ENCODE data around the gene GPR160.
"Not testable (repeated sequence)": the region's sequence is repeated elsewhere in the genome, so short reads cannot be mapped to it uniquely, and the experiment has no call there.

Gene GPR160, protein sequence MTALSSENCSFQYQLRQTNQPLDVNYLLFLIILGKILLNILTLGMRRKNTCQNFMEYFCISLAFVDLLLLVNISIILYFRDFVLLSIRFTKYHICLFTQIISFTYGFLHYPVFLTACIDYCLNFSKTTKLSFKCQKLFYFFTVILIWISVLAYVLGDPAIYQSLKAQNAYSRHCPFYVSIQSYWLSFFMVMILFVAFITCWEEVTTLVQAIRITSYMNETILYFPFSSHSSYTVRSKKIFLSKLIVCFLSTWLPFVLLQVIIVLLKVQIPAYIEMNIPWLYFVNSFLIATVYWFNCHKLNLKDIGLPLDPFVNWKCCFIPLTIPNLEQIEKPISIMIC

DNA sequence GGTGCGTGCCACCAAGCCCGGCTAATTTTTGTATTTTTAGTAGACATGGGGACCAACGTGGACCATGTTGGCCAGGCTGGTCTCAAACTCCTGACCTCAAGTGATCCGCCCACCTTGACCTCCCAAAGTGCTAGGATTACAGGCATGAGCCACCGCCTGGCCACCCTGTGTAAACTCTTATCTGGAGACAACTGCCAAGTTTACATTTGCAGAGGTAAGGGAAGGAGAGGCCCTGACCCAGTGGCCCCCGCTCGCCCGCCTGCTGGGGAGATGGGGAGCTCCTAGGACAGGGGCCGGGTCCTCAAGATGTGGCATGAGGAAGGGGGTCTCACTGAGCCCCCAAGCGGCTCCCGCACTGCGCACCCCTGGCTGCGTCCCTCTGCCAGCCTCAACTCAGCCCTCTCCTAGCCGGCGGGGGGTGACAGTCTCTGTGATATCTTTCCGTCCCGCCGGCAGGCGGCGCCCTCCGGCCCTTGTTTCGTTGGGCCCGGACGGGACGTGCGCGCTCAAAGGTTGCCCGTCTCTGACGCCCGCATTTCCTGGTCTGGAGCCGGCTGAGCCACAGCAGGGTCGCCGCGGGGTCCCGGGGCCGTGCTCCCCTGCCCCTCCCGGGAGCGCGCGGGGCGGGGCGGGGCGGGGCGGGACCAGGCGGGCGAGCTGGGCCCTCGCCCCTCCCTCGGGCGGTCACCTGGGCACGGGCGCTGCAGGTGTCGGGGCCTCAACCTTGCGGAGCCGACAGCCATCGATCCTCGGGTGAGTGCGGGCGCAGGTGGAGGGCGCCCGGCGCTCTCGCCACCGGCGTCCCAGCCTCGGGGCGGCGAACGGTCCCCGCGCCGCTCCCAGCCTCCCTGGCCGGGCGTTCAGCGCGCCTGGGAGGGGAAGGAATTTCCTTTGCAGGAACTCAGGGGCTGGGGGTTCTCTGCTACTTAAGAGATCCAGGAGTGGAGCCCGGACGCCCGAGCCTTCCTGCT, at the start of gene GPR160:
TSS of gene GPR160 (plus strand) at position 533 of the 971 bp plus-strand sequence. CDS start 45,978 bp downstream, outside the sequence.
- DNase-seq: peak; percentile 42

DNA sequence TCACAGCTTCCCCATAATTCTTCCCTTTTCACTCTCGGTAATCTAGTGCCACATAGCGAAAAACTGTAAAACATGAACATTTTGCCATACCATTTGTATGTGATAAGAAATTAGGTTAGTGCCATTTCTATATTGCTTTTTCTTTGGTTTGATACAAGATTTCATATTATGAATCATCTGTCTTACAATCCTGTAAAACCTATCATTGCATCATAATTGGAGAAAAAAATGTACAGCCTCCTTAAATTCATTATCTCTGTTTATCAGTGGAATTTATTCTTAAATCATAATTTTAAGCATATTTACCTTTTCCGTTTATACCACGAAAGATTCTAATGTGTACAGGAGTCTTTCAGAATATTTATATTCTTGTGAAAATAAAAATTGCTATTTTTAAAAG, 47.4 kb upstream of the GPR160 start:
- no peak for DNase-seq

DNA sequence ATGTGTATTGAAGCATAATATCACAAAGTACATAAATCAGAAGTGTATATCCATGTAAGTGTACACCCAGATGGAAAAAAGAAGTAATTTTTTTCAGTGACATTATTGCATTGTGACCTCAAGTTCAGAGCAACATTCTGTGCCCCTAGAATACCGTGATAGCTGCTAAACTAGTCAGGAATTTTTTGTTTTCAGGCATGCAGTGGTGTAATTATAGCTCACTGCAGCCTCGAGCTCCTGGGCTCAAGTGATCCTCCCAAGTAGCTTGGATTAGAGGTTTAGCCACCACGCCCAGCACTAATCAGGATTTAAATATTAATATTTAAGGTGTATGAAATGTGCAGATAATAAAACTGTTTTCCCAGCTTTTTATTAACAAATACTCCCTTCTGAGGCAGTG, 45.6 kb upstream of the GPR160 start:
- DNase-seq: no peak

DNA sequence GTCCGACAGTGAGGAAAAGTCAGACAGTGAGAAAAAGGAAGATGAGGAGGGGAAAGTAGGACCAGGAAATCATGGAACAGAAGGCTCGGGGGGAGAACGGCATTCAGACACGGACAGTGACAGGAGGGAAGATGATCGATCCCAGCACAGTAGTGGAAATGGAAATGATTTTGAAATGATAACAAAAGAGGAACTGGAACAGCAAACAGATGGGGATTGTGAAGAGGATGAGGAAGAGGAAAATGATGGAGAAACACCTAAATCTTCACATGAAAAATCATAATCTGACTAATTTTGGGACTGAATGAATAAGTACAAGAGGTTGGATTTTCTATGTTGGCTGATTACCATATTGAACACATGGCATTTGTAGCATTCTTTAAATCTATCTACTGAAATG, 45.0 kb upstream of the GPR160 start:
- no peak for DNase-seq

DNA sequence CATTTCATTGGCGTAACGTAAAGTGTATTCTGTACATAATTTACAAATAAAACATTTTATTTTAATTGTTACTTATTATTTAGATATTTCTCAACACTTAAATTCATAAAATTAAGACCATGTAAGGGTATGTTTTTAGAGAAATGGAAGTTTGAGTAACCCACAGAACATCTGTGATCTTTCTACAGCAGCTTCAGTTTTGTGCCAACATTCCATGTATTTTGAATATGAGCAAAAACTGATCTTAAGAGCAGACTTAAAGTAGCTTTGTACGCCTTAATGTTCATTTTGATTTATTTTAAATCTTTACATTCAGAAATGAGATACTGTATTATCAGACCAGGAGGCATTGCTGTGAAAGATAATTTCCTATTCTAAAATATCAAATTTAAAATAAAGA, 44.0 kb upstream of the GPR160 start:
- DNase-seq: no peak

DNA sequence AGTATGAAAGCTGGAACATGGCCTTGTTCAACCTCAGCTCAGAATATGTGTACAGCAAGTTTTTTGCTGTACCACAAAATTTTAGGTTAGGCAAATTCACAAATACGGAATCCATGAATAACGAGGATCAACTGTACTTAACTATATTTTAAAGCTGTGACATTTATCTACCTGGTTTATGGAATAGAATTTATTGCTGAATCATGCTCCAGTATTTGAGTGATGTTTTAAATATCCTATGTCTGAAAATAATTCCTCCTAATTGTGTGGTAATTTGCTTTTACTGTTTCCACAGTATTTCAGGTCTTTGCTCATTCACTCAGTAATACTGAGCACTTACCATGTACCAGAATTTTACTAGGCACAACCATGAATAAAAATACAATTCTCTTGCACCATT, 41.7 kb upstream of the GPR160 start:
- DNase-seq: no peak

DNA sequence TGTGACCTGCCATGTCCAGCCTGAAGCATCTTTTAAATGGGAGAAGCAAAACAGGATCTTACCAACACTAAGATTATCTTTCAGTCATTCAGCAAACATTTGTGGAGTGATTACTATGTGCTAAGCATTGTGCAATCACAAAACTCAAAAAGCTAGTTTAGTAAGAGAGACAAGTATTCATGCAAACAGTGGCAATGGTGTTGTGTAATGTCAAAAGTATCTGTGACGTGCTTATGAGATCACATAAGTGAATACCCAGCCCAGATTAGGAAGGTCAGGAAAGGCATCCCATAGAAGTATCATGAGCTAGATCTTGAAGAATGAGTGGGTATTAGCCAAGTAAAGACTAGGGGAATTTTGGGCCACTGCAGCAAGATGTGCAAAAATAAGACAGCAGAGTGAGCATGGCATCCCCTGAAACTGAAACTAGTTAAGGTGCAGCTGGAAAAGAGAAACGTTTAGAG, 39.1 kb upstream of the GPR160 start:
- peak; percentile 91 for DNase-seq

DNA sequence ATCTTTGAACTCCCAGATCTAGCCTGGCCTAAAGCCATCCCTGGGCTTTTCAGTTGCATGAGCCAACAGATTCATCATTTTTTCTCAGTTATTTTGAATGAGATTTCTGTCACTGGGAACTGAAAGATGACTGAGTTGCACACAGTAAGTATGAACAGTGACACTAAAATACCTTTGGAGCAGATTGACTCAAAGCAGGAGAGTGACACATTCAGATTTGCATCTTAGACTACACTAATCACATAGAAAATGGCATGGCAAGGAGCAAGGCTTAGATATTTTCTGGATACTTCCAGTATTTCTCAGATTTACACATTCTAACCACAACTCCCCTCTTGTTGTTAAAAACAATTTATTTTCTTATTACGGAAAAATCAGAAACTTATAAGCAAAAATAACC, 38.4 kb upstream of the GPR160 start:
- DNase-seq: no peak

DNA sequence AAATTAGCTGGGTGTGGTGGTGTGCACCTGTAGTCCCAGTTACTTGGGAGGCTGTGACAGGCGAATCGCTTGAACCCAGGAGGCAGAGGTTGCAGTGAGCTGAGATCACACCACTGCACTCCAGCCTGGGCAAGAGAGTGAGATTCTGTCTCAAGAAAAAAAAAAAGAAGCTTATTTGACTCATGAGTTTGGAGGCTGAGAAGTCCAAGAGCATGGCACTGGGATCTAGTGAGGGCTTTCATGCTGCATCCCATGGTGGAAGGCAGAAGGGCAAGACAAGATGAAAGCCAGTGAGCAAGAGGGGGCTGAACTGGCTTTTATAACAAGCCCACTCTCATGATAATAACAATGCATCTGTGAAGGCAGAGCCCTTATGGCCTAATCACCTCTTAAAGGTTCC, 37.7 kb upstream of the GPR160 start:
- DNase-seq: no peak

DNA sequence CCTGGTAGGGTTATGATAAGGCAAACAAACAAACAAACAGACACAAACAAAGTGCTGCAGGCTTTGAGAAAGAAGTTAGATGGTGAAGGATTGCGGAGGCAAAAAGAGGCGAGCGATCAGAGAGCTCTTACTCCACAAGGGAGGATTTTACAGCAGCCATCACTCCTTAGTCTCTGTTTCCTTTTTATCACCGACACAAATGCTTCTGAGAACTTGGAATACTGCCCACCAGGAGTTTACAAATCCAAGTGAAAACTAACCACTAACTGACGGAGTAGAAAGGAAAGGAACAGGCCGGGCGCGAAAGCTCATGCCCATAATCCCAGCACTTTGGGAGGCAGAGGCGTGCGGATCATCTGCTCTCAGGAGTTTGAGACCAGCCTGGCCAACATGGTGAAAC, 35.6 kb upstream of the GPR160 start:
- DNase-seq: no peak

DNA sequence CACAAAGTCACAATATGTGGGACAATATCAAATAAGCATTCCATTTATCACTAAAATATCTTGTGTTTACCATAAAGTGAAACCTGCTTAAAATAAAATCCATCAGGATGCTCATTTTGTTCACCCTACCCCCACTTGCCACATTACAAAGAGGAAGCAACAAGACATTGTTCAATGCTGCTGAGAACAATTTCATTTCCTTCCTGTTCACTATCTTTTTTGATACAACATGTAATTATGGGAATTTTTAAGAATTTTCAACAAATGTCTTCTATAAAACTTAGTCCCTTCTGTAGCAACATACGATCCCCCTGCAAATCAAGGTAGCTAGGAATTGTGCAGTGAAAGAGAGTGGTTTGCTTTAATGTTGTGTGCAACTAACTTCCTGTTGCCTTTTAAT, 34.9 kb upstream of the GPR160 start:
- DNase-seq: no peak

DNA sequence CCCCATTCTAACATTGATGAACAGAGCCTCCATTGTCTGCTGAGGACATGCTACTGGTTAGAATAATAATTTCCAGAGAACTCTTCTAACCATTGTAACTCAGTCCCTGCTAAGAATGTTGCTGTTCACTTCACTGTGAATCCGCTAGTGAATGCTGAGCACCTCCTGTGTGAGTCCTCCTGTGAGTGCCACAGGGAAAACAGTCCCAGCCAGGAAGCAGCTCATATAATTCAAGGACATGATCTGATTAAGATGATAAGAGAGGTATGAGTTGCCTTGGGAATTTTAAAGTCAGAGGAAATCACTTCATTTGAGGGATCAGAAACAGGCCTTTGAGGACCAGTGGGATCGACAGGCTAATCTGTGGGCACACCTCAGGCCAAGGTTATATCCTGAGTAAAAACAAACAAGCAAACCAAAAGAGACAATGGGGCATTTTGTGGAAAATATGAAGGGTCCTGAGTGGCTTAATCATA, 33.9 kb upstream of the GPR160 start:
- no peak for DNase-seq

DNA sequence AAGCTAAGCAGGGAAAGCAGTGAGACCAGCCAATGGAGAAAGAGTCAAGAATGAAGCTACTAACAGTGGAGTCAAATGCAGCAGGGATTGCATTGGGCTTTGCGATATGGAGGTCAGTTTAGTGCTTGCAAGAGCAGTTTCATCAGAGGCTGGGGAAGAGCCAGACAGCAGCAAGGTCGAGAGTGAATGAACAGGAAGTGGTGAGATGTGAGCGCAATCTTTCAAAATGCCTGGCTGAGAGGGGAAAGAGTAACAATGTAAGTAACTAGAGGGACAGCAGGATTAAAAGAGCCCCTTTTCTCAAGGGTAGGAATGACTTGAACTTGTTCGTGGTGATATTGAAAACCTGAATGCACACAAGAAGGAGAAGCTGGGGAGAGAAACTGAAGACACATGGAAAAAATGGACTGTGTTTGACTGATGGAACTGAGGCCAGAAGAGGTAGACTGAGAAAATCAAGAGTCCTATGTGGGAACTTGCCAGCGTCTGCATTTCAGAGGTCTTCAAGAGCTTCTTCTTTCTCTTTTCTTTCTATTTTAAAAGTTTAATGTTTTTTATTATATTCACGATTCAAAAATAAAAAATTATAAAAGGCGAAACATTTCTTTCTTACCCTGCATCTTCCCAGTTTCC, 30.6 kb upstream of the GPR160 start:
- DNase-seq: peak; percentile 49

DNA sequence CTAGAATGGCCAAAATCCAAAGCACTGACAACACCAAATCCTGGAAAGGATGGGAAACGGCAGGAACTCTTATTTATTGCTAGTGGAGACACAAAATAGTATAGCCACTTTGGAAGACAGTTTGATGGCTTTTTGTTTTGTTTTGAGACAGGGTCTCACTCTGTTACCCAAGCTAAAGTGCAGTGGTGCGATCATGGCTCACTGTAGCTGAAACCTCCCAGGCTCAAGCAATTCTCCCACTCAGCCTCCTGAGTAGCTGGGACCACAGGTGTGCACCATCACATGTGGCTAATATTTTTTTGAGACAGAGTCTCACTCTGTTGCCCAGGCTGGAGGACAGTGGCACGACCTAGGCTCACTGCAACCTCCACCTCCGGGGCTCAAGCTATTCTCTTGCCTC, 27.3 kb upstream of the GPR160 start:
- DNase-seq: no peak

DNA sequence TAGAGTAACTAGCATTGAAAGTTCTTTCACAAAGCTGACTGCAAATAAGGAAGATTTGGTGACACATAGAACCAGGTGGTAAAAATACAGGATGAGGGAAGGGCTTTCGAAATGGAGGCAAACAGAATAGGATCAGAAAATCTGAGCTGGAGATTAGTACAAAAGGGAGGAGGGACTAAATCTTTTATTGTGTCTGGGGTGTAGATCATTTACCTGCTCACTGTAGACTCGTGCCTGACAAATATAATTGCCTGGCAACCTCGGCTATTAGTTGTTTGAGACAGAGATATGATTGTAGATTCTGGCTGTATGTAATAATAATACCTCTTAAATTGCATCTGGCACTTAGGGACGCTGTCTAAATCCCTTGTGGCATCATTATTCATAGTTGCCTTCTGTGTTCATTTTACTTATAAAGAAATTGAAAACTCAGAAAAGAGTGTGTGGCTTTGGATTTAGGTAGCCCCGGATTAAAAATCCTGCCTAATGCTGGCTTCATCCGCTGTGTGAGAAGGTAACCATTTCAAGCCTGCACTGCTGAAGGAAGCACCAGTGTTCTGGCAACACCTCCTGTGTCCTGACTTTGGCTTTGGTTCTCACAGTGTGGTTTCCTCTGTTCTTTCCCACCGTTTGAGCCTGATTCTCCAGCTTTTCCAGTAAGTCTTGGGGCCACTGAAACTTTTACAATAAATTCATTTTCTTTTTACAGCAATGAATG, 25.0 kb upstream of the GPR160 start:
- no peak for DNase-seq

DNA sequence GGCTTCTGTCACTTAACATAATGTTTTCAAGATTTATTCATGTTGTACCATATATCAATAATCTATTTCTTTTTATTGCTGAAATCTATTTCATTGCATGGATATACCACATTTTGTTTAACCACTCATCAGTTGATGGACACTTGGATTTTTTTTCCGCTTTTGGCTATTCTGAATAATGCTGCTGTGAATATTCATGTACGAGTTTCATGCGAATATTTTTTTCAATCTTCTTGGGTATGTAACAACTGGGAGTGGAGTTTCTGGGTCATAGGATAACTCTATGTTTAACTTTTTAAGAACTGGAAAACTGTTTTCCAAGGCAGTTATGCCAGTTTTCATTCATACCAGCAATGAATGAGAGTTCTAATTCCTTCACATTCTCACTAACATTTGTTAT, 21.7 kb upstream of the GPR160 start:
- no peak for DNase-seq

DNA sequence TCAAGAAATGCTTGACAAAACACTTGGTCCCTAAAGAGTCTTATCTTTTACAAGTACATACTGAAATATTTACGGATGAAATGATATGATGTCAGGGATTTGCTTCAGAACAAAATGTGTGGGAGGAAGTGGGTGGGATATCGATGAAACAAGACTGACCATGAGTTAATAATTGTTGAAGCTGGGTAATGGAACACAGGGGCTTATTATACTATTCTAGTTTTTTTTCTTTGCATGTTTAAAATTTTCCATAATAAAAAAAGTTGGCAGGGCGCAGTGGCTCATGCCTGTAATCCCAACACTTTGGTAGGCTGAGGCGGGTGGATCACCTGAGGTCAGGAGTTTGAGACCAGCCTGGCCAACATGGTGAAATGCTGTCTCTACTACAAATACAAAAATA, 18.5 kb upstream of the GPR160 start:
- not testable (repeated sequence) for DNase-seq

DNA sequence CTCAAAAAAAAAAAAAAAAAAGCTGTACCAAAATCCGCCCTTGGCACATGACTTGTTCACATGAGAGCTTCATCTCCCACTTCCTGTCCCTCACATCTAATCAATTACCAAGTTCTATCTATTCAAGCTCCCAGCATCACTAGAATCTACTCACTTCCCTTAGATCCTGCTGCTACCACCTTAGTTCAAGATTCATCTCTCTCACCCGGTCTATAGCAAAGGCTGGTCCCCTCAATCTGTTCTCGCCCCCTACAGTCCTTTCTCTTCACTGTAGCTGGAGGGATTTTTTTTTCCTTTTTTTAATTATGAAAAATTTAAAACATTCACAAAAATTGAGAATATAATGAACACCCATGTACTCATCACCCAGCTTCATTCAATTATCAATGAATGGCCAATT, 16.7 kb upstream of the GPR160 start:
- no peak for DNase-seq

DNA sequence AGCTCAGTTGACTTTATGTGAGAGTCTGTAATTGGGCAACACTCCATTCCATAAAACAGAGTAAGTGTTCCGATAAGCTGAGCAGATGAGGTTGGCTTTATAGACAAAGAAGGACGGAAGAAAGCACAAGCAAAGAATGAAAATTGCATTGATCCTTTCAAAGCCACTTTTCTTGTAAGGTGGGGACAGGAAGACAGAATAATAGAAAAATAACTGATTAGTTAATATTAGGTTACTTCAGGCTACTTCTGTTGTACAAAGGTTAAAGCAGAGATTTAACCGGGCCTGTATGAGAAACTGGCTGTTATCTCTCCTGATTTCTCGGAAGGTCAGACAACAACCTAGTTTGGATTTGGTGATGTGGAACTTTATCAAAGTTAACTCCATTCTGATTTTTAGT, 15.5 kb upstream of the GPR160 start:
- no peak for DNase-seq

DNA sequence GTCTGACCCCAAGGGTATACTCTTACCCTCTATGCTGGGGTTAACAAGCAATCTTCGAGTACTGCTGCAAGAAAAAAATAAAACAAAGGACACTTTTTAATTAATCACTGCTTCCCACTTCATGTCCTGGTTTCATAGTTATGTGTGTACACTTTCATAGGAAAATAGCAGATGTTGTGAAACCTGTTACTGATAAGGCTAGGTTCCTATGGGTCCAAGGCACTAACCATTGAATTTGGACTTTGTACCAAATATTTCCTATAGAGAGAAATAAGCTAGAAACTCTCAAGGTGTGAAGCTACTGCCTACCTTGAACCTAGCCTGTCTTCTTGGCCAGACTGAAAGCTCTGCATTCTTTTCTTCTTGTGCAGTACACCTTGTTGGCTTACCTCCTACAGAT, 14.6 kb upstream of the GPR160 start:
- DNase-seq: no peak

DNA sequence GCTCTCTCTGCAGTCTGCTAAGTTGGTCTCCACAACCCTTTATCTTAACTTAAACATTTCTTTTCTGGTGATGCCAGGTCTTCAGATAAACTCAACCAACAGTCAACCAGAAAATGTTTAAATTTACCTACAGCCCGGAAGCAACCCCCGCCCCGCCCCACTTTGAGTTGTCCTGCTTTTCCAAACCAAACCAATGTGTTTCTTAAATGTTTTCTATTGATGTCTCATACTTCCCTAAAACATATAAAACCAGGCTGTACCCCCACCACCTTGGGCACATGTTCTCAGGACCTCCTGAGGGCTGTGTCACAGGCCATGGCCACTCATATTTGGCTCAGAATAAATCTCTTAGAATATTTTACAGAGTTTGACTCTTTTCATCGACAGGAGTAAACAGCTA, 13.2 kb upstream of the GPR160 start:
- DNase-seq: no peak

DNA sequence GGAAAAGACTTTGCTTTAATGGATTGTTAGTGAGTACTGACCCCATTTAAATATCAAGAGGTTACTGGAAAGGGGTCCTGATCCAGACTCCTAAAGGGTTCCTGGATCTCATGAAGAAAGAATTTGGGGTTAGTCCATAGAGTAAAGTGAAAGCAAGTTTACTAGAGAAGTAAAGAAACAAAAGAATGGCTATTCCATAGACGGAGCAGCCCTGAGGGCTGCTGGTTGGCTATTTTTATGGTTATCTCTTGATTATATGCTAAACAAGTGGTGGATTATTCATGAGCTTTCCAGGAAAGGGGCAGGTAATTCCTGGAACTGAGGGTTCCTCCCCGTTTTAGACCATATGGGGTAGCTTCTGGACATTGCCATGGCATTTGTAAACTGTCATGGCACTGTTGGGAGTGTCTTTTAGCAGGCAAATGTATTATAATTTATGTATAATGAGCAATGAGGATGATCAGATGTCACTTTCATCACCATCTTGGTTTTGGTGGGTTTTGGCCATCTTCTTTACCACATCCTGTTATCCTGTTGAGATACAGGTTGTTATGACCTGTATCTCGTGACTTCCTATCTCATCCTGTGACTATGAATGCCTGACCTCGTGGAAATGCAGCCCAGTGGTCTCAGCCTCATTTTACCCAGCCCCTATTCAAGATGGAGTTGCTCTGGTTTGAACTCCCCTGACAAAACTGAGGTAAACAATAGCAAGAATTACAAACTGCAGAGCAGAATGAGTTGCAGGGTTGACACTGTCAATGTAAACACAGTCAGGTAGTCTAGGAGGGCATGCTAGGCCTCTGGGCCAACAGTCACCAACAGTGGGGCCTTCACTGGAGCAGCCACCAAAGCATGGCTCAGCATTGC, 10.3 kb upstream of the GPR160 start:
- no peak for DNase-seq

All from EL (cell line).